NCI-H128 (cell line): ENCODE results near the gene LRIF1.
"Not testable (repeated sequence)": the region's sequence is repeated elsewhere in the genome, so short reads cannot be mapped to it uniquely, and the experiment has no call there.

Experiments used
- DNase-seq: peaks from one replicate; lab custom pipeline; 2025; ENCODE audit not compliant: unreplicated experiment; lab: John Stamatoyannopoulos, UW

LRIF1 gene, protein sequence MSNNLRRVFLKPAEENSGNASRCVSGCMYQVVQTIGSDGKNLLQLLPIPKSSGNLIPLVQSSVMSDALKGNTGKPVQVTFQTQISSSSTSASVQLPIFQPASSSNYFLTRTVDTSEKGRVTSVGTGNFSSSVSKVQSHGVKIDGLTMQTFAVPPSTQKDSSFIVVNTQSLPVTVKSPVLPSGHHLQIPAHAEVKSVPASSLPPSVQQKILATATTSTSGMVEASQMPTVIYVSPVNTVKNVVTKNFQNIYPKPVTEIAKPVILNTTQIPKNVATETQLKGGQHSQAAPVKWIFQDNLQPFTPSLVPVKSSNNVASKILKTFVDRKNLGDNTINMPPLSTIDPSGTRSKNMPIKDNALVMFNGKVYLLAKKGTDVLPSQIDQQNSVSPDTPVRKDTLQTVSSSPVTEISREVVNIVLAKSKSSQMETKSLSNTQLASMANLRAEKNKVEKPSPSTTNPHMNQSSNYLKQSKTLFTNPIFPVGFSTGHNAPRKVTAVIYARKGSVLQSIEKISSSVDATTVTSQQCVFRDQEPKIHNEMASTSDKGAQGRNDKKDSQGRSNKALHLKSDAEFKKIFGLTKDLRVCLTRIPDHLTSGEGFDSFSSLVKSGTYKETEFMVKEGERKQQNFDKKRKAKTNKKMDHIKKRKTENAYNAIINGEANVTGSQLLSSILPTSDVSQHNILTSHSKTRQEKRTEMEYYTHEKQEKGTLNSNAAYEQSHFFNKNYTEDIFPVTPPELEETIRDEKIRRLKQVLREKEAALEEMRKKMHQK

GRCh38 chr1:110963691-110964454, at the start of gene LRIF1:
Gene LRIF1, minus strand, starts transcription at chr1:110963922. Its CDS starts 234 bp downstream, at chr1:110963688.
- peak; percentile 97 for DNase-seq

GRCh38 chr1:111008031-111008430, 44.3 kb upstream of the LRIF1 start:
- no peak for DNase-seq

GRCh38 chr1:111006556-111006955, 42.8 kb upstream of the LRIF1 start:
- DNase-seq: no peak

- DNase-seq: not testable (repeated sequence)
Observed at GRCh38 chr1:110999607-111000006, 35.9 kb upstream of the LRIF1 start.

DNA sequence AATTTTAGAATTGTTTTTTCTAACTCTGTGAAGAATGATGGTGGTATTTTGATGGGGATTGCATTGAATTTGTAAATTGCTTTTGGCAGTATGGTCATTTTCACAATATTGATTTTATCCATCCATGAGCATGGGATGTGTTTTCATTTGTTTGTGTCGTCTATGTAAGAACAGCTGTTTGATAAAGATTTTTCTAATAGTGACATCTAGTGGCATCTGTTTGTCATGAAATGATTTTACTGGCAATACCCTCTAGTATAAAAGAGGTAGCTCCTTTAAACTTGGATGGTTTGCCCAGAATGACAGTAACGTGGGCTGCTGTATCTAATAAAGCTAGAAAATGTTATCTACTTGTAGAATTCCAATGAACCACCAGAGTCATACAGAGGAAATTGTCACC, 28.6 kb upstream of the LRIF1 start:
- DNase-seq: not testable (repeated sequence)

DNA sequence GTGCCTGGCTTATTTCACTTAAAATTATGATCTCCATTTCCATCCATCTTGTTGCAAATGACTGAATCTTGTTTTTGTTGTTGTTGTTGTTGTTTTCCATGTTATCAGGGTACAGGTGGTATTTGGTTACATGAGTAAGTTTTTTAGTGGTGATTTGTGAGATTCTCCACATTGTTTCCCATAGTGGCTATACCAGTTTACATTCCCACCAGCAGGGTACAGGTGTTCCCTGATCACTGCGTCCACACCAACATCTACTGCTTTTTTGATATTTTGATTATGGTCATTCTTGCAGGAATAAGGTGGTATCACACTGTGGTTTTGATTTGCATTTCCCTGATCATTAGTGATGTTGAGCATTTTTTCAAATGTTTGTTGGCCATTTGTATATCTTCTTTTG, 27.6 kb upstream of the LRIF1 start:
- not testable (repeated sequence) for DNase-seq

DNA sequence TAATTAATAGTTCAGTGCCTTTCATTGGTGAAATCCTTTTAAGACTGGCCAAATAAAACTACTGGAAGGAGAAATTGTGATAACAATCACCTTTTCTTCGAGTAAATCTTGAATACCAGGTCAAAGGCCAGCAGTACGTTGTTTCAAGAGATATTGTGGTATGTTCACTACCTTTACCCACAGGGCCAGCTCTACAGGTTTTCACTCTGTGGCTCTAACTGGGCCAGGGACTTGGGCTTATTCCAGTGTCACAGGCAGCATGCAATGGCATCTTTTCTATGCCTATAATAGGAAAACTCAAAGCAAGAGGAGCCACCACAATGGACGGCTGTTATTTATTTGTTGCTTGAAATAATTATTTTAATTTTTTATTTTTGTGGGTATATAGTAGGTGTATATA, 26.8 kb upstream of the LRIF1 start:
- no peak for DNase-seq

DNA sequence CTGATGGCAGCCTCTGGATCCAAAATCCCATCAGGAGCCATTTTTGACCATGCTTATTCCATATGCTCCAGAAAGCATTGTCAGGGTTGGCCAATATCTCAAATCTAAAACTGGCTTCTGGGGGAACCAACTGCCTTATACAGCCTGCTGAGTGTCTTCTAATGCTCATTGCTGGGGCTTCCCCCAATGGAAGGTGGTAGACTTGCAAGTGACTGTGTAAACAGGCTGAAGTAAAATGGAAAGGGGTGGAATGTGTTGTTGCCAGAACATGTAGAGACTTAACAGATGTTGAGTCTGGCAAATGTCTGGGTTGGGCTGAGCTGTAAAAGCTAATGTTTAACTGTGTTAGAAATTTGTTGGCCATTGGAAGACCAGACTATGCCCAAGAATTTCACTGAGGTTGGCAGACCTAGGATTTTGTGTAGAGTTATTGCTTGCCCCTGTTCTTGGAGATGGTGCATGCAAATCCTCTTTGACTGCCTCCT, 22.7 kb upstream of the LRIF1 start:
- DNase-seq: no peak

- no peak for DNase-seq
Observed at GRCh38 chr1:110982320-110982719, 18.6 kb upstream of the LRIF1 start.

DNA sequence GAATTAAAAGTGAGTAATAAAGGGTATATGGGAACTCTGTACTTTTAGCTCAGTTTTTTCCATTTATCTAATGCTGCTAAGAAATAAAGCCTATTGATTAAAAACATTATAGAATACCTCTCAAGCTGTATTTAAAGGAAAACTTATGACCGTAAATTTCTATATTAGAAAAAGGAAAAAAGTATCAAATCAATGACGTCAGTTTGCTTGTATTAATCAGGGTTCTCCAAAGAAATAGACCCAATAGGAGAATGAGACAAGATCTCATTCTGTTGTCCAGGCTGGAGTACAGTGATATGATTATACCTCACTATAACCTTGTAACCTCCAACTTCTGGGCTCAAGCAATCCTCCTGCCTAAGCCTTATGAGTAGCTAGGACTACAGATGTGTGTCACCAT, 15.4 kb upstream of the LRIF1 start:
- DNase-seq: no peak

DNA sequence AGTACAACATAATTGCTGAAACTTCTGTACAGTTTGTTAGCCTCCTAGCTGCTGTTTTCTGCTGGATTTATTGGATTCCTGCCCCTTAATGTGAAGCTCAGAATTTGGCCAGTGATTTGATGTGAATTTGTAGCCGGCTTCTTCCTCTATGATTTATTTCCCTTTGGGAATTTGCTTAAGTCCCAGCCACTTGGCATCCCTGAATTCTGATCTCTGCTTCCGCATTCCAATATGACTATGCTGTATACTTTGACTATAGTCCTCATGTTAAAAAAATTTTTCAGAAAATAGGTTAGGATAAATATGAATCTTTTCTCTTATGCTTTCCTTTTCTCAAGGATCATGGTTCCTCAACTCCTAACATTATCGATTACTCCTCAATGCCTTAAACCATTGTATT, 12.4 kb upstream of the LRIF1 start:
- no peak for DNase-seq

DNA sequence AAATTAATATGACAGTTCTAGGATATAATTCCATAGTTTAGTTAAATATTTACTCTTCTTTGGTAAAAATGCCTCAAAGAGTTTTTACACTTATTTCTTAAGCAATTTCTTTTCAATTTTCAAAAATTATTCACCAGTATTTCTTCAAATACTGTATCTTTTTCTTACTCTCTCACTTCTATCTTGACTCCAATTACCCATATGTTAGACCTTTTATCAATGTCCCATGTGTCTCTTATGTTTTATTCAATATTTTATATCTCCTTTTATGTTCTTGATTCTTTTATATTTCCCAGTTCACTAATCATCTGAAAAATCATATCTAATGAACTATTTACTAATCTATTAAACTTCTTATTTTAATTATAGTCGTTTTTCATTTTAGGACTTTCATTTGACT, 11.5 kb upstream of the LRIF1 start:
- DNase-seq: no peak

GRCh38 chr1:110967256-110967655, 3.5 kb upstream of the LRIF1 start:
- no peak for DNase-seq

DNA sequence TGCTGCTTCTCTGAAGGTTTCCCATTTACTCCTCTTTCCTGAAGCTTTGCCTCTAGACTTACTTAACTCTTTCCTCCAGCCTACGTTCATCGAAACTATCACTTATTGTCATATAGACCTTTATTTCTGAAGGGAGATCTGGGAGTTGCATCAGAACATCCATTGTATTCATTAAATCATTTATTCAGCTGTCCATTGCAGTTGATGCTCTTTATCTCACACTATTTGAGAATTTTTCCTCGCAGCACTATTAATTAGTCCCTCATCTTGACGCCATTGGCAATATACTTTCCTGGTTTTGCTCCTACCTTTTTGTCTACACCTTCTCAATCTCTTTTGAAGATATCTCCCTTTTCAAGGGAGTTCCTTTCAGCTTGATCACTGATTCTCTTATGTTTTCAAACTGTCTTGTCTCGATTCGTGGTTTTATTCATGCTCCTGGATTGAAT, 757 bp upstream of the LRIF1 start:
- no peak for DNase-seq

GRCh38 chr1:110962892-110963690, 631 bp downstream of the LRIF1 start:
- peak; percentile 57 for DNase-seq

- no peak for DNase-seq
Observed at GRCh38 chr1:110961902-110962301, 1.8 kb downstream of the LRIF1 start.

GRCh38 chr1:110960777-110961420, 2.8 kb downstream of the LRIF1 start:
- DNase-seq: no peak

DNA sequence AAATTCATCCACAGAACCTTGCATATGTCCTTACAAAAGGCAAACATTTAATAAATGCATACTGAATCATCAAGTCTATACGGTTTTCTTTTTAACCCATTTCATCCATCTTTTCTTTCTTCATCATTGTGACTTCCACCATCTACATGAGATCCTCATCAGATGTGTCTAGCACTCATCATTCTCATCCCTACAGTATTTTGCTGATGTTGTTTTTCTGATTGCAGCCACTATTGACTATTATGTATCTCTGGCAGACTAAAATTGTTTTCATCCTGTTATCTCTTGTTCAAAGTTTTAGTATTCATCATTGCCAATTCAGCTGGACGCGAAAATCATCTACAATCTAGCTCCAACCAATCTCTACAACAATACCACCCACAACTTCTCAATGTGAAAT, 5.9 kb downstream of the LRIF1 start:
- no peak for DNase-seq

GRCh38 chr1:110956586-110956985, 7.1 kb downstream of the LRIF1 start:
- DNase-seq: no peak

- DNase-seq: no peak
Observed at GRCh38 chr1:110953031-110953430, 10.7 kb downstream of the LRIF1 start.
